ENCODE measurements around the gene SYNGR2.
"Not testable (repeated sequence)": the region's sequence is repeated elsewhere in the genome, so short reads cannot be mapped to it uniquely, and the experiment has no call there.

The SYNGR2 gene

GRCh38 chr17:78135858-78136500 lies 32.4 kb upstream of the SYNGR2 start:
- TF ChIP-seq SUZ12 (IDR thresholded peaks at IDR 0.05; ENCODE audit: extremely low read depth, insufficient read depth, insufficient read length) (no peak), ZNF274 (IDR thresholded peaks at IDR 0.05; ENCODE audit: low read depth, low read length) (no peak)
- Histone ChIP-seq H3K36me3 (ENCODE audit: insufficient read depth, insufficient read length, low read length) (no peaks in the 10 kb centered on the region), H3K9ac (ENCODE audit: insufficient read length, low read depth) (no peak overlapping the region), H3K4me1 (ENCODE audit: insufficient read depth, insufficient read length) (peaks cover 24% of the 10 kb centered on the region), H3K9me3 (ENCODE audit: insufficient read depth, low read length) (no peaks in the 10 kb centered on the region), H3K27me3 (ENCODE audit: insufficient read depth, insufficient read length) (peaks cover 33% of the 10 kb centered on the region), H3K4me3 (ENCODE audit: insufficient read length, low read depth) (no peak overlapping the region)
- no peak for DNase-seq (ENCODE audit: low read depth, low spot score)

GRCh38 chr17:78137392-78138203 lies 30.8 kb upstream of the SYNGR2 start:
- TF ChIP-seq YY1 (IDR thresholded peaks at IDR 0.05; ENCODE audit: insufficient read depth, insufficient read length), result no peak
- no peak for TF ChIP-seq SUZ12 (IDR thresholded peaks at IDR 0.05; ENCODE audit: extremely low read depth, insufficient read depth, insufficient read length)
- Histone ChIP-seq H3K9me3 (ENCODE audit: insufficient read depth, low read length) (no peaks in the 10 kb centered on the region), H3K27me3 (ENCODE audit: insufficient read depth, insufficient read length) (peaks cover 19% of the 10 kb centered on the region), H3K36me3 (ENCODE audit: insufficient read depth, insufficient read length, low read length) (no peaks in the 10 kb centered on the region), H3K4me1 (ENCODE audit: insufficient read depth, insufficient read length) (peaks cover 24% of the 10 kb centered on the region), H3K9ac (ENCODE audit: insufficient read length, low read depth) (no peak overlapping the region), H3K4me3 (ENCODE audit: insufficient read length, low read depth) (no peak overlapping the region)
- DNase-seq (ENCODE audit: low read depth, low spot score), result no peak

GRCh38 chr17:78138204-78139060 lies 29.9 kb upstream of the SYNGR2 start:
- Histone ChIP-seq H3K9me3 (ENCODE audit: insufficient read depth, low read length) (no peaks in the 10 kb centered on the region), H3K27me3 (ENCODE audit: insufficient read depth, insufficient read length) (peaks cover 10% of the 10 kb centered on the region), H3K4me3 (ENCODE audit: insufficient read length, low read depth) (no peak overlapping the region), H3K4me1 (ENCODE audit: insufficient read depth, insufficient read length) (peaks cover 21% of the 10 kb centered on the region), H3K9ac (ENCODE audit: insufficient read length, low read depth) (no peak overlapping the region), H3K36me3 (ENCODE audit: insufficient read depth, insufficient read length, low read length) (no peaks in the 10 kb centered on the region)
- DNase-seq (ENCODE audit: low read depth, low spot score), result no peak
- no peak for TF ChIP-seq YY1 (IDR thresholded peaks at IDR 0.05; ENCODE audit: insufficient read depth, insufficient read length)
- no peak for TF ChIP-seq ZNF274 (IDR thresholded peaks at IDR 0.05; ENCODE audit: low read depth, low read length)
- no peak for TF ChIP-seq SUZ12 (IDR thresholded peaks at IDR 0.05; ENCODE audit: extremely low read depth, insufficient read depth, insufficient read length)

GRCh38 chr17:78139861-78140168 lies 28.6 kb upstream of the SYNGR2 start:
- not testable (repeated sequence) for H3K9ac ChIP-seq (ENCODE audit: insufficient read length, low read depth)

GRCh38 chr17:78140169-78141051 lies 28.0 kb upstream of the SYNGR2 start:
- H3K4me1 ChIP-seq (ENCODE audit: insufficient read depth, insufficient read length), result peaks cover 27% of the 10 kb centered on the region
- peaks cover 2% of the 10 kb centered on the region for H3K27me3 ChIP-seq (ENCODE audit: insufficient read depth, insufficient read length)
- no peaks in the 10 kb centered on the region for H3K36me3 ChIP-seq (ENCODE audit: insufficient read depth, insufficient read length, low read length)
- peak overlapping the region; percentile 76 for H3K9ac ChIP-seq (ENCODE audit: insufficient read length, low read depth)
- DNase-seq (ENCODE audit: low read depth, low spot score), result peak; percentile 91
- no peak for TF ChIP-seq ZNF274 (IDR thresholded peaks at IDR 0.05; ENCODE audit: low read depth, low read length)
- no peak for TF ChIP-seq SUZ12 (IDR thresholded peaks at IDR 0.05; ENCODE audit: extremely low read depth, insufficient read depth, insufficient read length)
- no peak for TF ChIP-seq YY1 (IDR thresholded peaks at IDR 0.05; ENCODE audit: insufficient read depth, insufficient read length)
- H3K9me3 ChIP-seq (ENCODE audit: insufficient read depth, low read length), result no peaks in the 10 kb centered on the region
- H3K4me3 ChIP-seq (ENCODE audit: insufficient read length, low read depth), result peak overlapping the region; percentile 27

More at GRCh38 chr17:78139861-78140168, 28.6 kb upstream of the SYNGR2 start:
- DNase-seq (ENCODE audit: low read depth, low spot score); H3K27me3 ChIP-seq (ENCODE audit: insufficient read depth, insufficient read length); H3K36me3 ChIP-seq (ENCODE audit: insufficient read depth, insufficient read length, low read length); H3K4me3 ChIP-seq (ENCODE audit: insufficient read length, low read depth); H3K9me3 ChIP-seq (ENCODE audit: insufficient read depth, low read length): not testable (repeated sequence)
- peaks cover 21% of the 10 kb centered on the region for H3K4me1 ChIP-seq (ENCODE audit: insufficient read depth, insufficient read length)

- no peak for DNase-seq (ENCODE audit: low read depth, low spot score)
- no peak overlapping the region for H3K9ac ChIP-seq (ENCODE audit: insufficient read length, low read depth)
- H3K4me1 ChIP-seq (ENCODE audit: insufficient read depth, insufficient read length), result peaks cover 25% of the 10 kb centered on the region
These were observed 26.8 kb upstream of the SYNGR2 start for GRCh38 chr17:78141437-78142118.

More at GRCh38 chr17:78141437-78142118, 26.8 kb upstream of the SYNGR2 start:
- Histone ChIP-seq H3K9me3 (ENCODE audit: insufficient read depth, low read length) (no peaks in the 10 kb centered on the region), H3K36me3 (ENCODE audit: insufficient read depth, insufficient read length, low read length) (no peaks in the 10 kb centered on the region), H3K4me3 (ENCODE audit: insufficient read length, low read depth) (no peak overlapping the region), H3K27me3 (ENCODE audit: insufficient read depth, insufficient read length) (peaks cover 2% of the 10 kb centered on the region)
- TF ChIP-seq SUZ12 (IDR thresholded peaks at IDR 0.05; ENCODE audit: extremely low read depth, insufficient read depth, insufficient read length), result no peak

Data from NT2/D1 (cell line).